Hematopoietic multipotent progenitor cell treated with erythropoietin and hydrocortisone succinate and interleukin-3 and kit ligand, for 15 days (in vitro differentiated cells): ENCODE data around the gene TM9SF1.

ENCODE experiments used
- DNase-seq: peaks from one replicate; pipeline ENCODE4 v3.0.0-alpha.2; 2015; ENCODE audit warnings: low spot score

The TM9SF1 gene

GRCh38 chr14:24197056-24197450 lies 1.8 kb upstream of the TM9SF1 start:
- DNase-seq: no peak

DNA sequence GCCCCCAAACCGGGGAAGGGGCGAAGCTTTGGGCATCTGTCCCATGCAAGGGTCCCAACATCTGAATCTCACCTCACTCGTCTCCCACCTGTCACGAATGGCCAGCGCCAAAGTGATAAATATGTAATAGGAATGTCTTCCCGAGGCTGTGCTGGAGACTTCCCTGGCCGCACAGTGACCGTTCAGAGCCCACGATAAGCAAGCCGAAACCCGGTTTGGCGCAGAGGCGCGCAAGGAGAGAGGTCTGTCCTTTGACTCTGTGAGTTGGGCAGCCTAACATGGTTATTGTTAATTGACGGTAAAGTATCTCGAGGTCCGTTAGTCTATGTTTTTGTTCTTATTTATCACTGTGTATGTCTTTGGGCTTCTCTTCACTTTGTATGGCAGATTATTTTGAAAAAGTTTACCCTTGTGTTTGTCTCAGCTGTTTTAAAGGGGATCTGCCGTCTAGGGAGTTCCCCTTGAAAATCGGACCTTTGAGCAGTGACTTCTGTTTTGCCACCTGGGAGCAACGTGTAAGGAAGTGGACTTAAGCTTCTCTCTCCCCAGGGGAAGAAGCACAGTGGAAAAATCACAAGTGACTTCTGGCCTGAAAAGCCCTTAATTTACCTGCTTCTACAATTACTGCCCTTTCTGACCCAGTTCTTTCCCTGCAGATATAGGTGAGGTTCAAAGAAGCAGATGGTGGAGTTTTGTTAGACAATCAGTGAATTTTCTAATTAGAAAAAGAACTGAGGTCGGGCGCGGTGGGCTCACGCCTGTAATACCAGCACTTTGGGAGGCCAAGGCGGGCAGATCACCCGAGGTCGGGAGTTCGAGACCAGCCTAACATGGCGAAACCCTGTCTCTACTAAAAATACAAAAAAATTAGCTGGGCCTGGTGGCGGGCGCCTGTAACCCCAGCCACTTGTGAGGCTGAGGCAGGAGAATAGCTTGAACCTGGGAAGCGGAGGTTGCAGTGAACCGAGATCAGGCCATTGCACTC lies 1.1 kb upstream of the TM9SF1 start:
- peak; percentile 39 for DNase-seq

- DNase-seq: no peak
Measured at GRCh38 chr14:24194873-24195185, 412 bp downstream of the TM9SF1 start.

DNA sequence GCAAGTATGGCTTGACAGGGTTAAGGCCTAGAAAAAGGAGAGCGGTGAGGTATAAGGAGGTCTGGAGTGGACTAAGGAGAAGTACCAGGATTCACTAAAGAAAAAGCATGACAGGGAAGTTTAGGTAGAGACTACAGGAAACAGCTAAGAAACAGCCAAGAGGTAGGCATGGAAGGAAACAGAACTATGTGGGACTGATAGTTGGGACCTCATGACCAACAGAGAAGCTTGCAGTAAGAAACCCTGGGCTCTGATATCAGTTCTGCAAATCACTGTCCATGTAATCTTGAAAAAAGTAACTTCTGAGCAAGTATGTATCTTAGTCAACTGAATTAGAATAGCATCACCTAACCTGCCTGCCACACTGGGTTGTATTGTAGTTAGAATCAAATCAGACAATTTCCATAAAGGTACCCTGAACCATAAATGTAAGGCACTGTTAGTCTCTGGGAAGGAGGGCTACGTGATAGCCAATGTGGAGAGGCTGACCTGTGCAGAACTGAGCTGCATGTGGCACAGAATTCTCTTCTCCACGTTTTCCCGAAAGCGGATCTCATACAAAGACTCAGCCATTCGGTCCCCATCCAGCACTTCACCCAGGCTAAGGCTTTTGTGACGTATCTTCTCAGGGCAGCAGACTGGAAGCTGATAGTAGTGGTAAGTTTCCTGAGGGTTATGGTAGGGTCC lies 912 bp downstream of the TM9SF1 start:
- DNase-seq: no peak

DNA sequence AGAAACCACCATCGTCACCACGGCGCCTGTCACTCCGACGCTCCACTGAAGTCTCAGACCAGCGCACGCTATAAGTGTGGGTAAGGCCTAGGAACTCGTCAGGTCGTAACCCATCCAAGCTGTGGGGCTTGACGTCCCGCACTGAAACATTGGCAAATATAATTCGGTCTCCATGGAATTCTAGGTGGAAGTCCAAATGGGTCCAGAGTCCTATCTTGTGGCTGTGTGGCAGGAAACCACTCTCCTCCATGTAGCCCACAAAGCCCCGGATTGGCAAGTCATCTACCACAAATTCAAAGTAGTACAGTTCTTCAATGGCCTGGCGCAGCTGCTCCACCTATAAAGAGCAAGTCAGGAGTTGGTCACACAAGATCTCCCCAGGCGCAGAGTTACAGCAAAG lies 2.3 kb downstream of the TM9SF1 start:
- no peak for DNase-seq

DNA sequence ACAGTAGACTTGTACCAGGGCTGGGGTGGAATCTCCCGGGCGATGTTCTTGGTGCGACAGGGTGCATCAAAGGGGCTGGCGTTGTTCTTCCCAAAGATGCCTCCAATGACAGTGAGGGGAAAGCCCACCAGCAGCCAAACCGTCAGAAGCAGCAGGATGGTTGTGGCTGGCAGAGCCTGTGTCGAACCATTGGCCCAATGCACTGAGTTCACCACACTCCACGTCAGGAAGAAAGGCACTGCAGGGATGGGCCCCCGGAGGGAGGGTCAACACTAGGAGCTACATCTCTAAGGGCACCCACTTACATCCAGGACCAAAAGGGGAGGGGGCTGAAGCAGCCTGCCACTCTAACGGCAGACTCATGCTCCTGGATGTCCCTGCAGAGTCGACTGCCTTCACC lies 4.8 kb downstream of the TM9SF1 start:
- no peak for DNase-seq

- DNase-seq: no peak
Measured at GRCh38 chr14:24189460-24189859, 5.8 kb downstream of the TM9SF1 start.

DNA sequence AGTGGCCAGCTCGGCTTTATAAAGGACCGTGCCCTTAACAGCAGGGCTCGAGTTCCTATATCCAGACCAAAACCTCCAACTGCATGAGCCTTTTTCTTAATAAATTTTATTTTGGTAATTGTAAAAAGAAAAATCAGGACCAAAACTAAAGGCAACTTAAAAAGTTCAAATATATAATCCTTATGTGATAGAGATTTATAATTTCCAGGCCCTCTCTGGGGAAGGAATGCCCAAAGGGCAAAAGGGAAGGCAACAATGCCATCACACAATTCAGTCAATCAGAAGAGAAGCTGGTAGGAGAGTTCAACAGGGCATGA lies 6.2 kb downstream of the TM9SF1 start:
- no peak for DNase-seq

DNA sequence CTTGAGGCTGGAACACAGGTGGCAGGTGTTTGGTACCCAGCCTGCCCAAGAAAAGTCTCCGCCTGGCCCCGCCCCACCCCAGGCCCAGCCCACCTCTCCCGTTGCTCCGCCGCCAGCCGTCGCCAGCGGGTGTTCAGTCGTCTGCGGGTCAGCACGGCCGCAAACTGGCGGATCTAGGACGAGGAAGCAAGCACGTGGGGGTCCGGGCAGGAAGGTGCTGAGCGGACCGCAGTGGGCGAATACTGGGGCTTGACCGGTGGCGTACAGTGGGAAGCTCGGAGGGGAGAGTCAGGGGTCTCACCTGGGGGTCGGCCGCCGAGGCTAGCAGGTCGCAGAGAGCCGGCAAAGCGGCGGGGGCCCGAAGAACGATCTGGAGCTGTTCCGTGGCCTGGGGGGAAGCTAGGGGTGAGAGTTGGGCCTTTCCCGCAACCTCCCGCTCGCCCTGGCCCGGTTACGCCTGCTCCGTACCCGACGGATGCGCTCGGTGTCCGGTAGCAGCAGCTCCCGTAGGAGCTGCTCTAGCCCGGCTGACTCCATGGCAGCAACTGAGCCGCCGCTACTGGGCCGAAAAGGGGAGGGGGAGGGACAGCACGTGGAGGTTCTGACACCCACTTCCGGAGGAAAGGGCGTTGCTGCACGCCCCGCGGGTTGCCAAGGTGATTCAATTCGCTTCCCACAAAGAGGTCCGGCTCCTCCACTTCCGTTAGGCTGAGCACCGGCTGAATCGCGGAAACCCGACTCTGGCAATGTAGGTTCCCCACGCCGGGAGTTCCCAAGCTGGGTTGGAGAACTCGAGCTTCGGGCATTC lies 6.8 kb downstream of the TM9SF1 start, which contains the start of gene IPO4:
Gene IPO4, minus strand, starts transcription at position 566 of the 808 bp plus-strand sequence. Its CDS starts 29 bp downstream, at position 537.
- DNase-seq: peak; percentile 84

DNA sequence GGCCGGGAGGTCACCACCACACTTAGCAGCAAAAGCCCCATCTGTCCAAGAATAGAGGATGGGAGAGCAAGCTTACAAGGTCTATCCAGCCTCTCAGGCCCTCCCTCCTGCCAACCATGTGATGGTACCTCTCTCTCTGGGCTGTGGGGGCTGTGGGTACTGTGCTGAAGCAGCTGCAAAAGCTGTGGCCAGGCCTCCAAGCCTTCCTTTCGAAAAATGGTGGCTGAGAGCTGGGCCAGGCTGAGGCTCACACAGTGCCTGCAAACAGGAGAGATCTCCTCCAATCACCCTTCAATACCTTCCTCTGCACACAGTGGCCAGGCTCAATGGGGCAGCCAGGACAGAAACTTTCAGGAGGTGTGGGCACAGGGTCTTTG lies 7.7 kb downstream of the TM9SF1 start:
- DNase-seq: no peak

- no peak for DNase-seq
Measured at GRCh38 chr14:24186831-24187538, 8.3 kb downstream of the TM9SF1 start.

DNA sequence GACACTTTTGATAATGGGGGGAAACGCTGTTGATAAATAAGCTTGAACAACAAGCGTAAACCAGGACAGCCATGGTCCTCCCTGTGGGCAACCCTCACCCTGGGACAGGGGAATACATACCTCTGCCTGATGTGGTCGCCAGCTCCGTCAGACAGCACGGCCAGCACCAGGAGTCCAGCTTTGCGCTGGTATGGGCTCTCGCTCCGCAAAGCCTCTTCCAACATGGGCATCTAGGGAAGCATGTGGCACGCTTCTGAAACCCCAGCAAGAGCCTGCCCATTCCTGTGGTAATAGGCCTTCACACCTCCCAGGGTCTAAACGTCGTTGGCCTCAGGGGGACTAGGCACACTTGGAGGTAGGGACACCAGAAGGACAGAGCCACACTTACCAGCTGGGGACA lies 9.5 kb downstream of the TM9SF1 start:
- no peak for DNase-seq

DNA sequence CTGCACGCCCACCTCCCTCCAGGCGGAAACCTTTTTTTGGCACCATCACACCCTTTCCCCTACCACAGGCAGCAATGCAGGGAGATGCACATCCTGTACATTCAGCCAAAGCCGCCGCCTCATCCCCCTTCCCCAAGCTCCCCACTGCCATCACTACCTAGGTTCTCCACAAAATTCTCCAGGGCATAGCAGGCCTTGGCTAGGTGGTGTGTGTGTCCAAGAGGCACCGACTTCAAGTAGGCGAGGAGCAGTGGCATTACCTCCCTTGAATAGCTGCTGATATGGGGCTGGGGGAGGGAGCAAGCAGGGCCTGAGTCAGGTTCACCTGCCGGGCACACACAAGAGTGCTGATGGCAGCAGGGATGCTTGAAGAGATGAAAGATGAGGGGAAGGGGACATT lies 10.2 kb downstream of the TM9SF1 start:
- DNase-seq: no peak

- no peak for DNase-seq
Measured at GRCh38 chr14:24184104-24184970, 10.9 kb downstream of the TM9SF1 start.

DNA sequence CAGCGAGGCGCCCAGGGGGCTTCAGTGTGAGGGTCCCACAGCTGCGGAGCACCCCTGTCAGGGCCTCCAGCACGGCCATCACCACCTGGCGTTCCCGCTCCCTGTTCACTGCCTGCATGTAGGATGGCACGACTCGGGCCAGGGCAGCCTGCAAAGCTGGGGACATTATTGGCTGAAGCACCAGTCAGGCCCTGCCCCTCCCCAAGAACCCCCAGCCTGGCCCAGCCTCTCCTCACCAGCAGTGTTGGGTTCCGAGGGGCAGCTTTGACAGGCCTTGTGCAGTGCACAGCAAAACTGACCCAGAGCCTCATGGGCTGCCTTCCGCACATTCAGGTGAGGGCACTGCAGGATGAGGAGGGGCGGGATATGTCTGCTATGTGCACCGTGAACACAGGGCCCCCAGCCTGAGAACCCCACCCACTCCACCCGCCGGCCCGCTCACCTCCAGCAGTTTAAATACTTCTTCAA lies 12.2 kb downstream of the TM9SF1 start:
- no peak for DNase-seq

GRCh38 chr14:24182110-24182882 lies 12.9 kb downstream of the TM9SF1 start:
- no peak for DNase-seq

- no peak for DNase-seq
Measured at GRCh38 chr14:24181371-24182077, 13.7 kb downstream of the TM9SF1 start.

DNA sequence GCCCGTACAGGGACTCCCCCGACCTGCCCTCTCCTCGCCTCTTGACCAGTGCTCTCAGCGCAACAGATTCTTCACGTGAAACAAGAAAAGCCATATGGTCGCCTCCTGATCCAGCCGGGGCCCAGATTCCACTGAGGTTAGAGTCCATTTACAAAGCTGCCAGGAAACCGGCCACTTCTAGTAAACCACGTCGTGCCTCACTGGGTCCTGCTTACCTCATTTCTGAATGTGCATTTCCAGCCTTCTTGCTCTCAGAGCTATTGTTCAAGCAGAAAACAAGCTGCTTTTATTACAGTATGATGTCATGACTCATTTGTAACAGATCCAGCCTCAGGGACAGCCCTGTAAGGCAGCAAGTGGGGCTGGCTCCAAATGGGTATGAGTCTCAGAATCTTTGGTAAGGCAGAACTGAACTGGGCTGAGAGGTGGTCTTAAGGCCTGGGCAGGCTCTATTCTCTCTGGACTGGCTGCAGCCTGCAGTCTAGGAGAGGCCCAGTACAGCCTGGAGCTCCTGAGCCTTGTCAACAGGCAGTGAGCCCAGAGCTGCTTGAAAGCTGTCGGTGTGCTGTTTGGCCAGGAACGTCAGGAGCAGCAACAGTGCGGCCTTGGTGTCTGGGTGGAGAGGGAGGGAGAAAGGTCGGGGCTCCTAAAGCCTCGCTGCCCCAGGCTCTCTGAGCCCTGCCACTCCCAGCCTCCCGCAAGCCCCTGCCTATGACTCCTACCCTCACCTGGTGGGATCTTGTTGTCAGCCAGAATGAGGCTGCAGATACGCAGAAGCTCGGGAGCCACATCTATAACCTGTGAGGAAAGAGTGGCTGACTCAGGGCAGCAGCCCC lies 15.1 kb downstream of the TM9SF1 start:
- no peak for DNase-seq
